GM12874 (cell line): Measurements from ENCODE around the gene ARAP3.

Source experiments
- CTCF ChIP-seq: IDR thresholded peaks from 2 replicates; pipeline ENCODE4 v1.5.1; 2011; ENCODE audit warnings: low read depth, mild to moderate bottlenecking, control low read depth, low read length, moderate library complexity; ENCODE audit not compliant: insufficient read depth

ARAP3 gene

GRCh38 chr5:141706121-141706520, 24.1 kb upstream of the ARAP3 start:
- no peak for TF ChIP-seq CTCF

GRCh38 chr5:141705469-141705868, 23.4 kb upstream of the ARAP3 start:
- TF ChIP-seq CTCF: no peak

- TF ChIP-seq CTCF: no peak
These were observed 22.8 kb upstream of the ARAP3 start for GRCh38 chr5:141704782-141705297.

- TF ChIP-seq CTCF: no peak
These were observed 21.1 kb upstream of the ARAP3 start for GRCh38 chr5:141703133-141703561.

- no peak for TF ChIP-seq CTCF
These were observed 19.5 kb upstream of the ARAP3 start for GRCh38 chr5:141701360-141702119.

- no peak for TF ChIP-seq CTCF
These were observed 15.6 kb upstream of the ARAP3 start for GRCh38 chr5:141697586-141697985.

GRCh38 chr5:141696431-141696830, 14.4 kb upstream of the ARAP3 start:
- no peak for TF ChIP-seq CTCF
